Caco-2 (cell line): ENCODE results near the gene LMAN2L. TPM values are rescaled to one million over a fixed set of nuclear protein-coding genes. Genes with fewer than 3 reads are reported as not detected.

Experiments used
- BruUV-seq: library from RNA; stranded (reverse); fragments of 400-500 nt; replicated peaks from 2 replicates; lab custom pipeline; 2021; lab: Mats Ljungman, UMichigan
- CTCF ChIA-PET: fragments of 300-600 bp; sonication (Branson Sonifier 250); formaldehyde crosslinking; loops from one replicate; lab custom pipeline; 2022; ENCODE audit warnings: antibody characterized with exemption; lab: Charles Lee
- POLR2A ChIA-PET: fragments of 300-600 bp; sonication (Branson Sonifier 250); formaldehyde crosslinking; loops from one replicate; lab custom pipeline; 2022; ENCODE audit warnings: antibody characterized with exemption; lab: Charles Lee
- DNase-seq, 2 experiments: peaks; one replicate each; pipeline versions ENCODE4 v3.0.0 to v3.0.0-alpha.2; 2020 to 2022
- H3K27me3 ChIP-seq: replicated peaks from 2 replicates; pipeline ENCODE4 v1.6.0; 2011; ENCODE audit warnings: low read length; ENCODE audit not compliant: control insufficient read depth, insufficient read depth
- H3K36me3 ChIP-seq: 2 replicates; pipeline ENCODE4 v1.5.1; 2011; ENCODE audit warnings: low read length; ENCODE audit not compliant: control insufficient read depth, insufficient read depth
- H3K4me1 ChIP-seq: fragments of 250-450 bp; sonication (Bioruptor Pico); 2 replicates; pipeline ENCODE4 v1.5.1; 2020; ENCODE audit warnings: mild to moderate bottlenecking
- H3K4me3 ChIP-seq: 2 replicates; pipeline ENCODE4 v1.5.1; 2011; ENCODE audit warnings: low read depth, mild to moderate bottlenecking, control low read depth, low read length
- H3K9me3 ChIP-seq: fragments of 250-450 bp; sonication (Bioruptor Pico); 2 replicates; pipeline ENCODE4 v1.5.1; 2020; ENCODE audit warnings: mild to moderate bottlenecking, moderate library complexity
- H3K27ac Mint-ChIP-seq: one replicate; pipeline ENCODE4 v1.8.0; 2022; ENCODE audit warnings: mixed read lengths; ENCODE audit not compliant: unreplicated experiment
- H3K27me3 Mint-ChIP-seq: one replicate; pipeline ENCODE4 v1.8.0; 2022; ENCODE audit warnings: mixed read lengths; ENCODE audit not compliant: insufficient read depth, unreplicated experiment
- H3K36me3 Mint-ChIP-seq: one replicate; pipeline ENCODE4 v1.8.0; 2022; ENCODE audit warnings: mild to moderate bottlenecking, mixed read lengths; ENCODE audit not compliant: insufficient read depth, unreplicated experiment
- H3K4me1 Mint-ChIP-seq: one replicate; pipeline ENCODE4 v1.8.0; 2022; ENCODE audit warnings: low read depth, mixed read lengths; ENCODE audit not compliant: unreplicated experiment
- H3K4me3 Mint-ChIP-seq: one replicate; pipeline ENCODE4 v1.8.0; 2022; ENCODE audit warnings: mild to moderate bottlenecking, moderate library complexity, mixed read lengths; ENCODE audit not compliant: unreplicated experiment
- H3K9me3 Mint-ChIP-seq: one replicate; pipeline ENCODE4 v1.8.0; 2022; ENCODE audit warnings: mixed read lengths; ENCODE audit not compliant: unreplicated experiment
- CTCF ChIP-seq, 2 experiments: fragments of 200-600 bp in 1 of 2; IDR thresholded peaks; 1 replicate in 1 of 2; 2 replicates in 1 of 2; pipeline versions ENCODE4 v1.5.1 to v1.8.0; 2011 to 2022; ENCODE audit warnings: antibody characterized with exemption in 1 of 2, control low read depth in 1 of 2, inconsistent platforms in 1 of 2, low read depth in 1 of 2, low read length in 1 of 2, mild to moderate bottlenecking in 1 of 2, moderate library complexity in 1 of 2; ENCODE audit not compliant: insufficient read depth in 1 of 2, severe bottlenecking in 1 of 2, unreplicated experiment in 1 of 2
- intact Hi-C: fragments of 100-400 bp; cut with micrococcal nuclease; formaldehyde crosslinking; loops from one replicate; pipeline ENCODE4 v1.10.0; 2022; ENCODE audit not compliant: unreplicated experiment
- total RNA-seq: library from RNA; stranded (reverse); gene quantifications from 2 replicates; pipeline ENCODE4 v1.2.3, GENCODE V29; 2022

LMAN2L gene
- total RNA-seq, 1 experiment from 2014 or later = 27.4 TPM

GRCh38 chr2:96700086-96700485, 39.8 kb downstream of the LMAN2L start:
- Mint-ChIP-seq H3K9me3 (no peaks in the 10 kb centered on the region), H3K27me3 (no peaks in the 10 kb centered on the region), H3K4me3 (no peak overlapping the region), H3K36me3 (peaks cover 12% of the 10 kb centered on the region), H3K27ac (no peak overlapping the region), H3K4me1 (no peaks in the 10 kb centered on the region)
- ChIA-PET CTCF (no interaction called here), POLR2A (no interaction called here)
- no peak overlapping the region for H3K4me3 ChIP-seq
- H3K36me3 ChIP-seq = no peaks in the 10 kb centered on the region
- no TSS peak for BruUV-seq
- intact Hi-C loops = no loop called here
- no peaks in the 10 kb centered on the region for H3K9me3 ChIP-seq
- H3K4me1 ChIP-seq = no peaks in the 10 kb centered on the region
- TF ChIP-seq CTCF (IDR thresholded peaks at IDR 0.05; ENCODE audit: insufficient read depth in 1 of 2, low read depth in 1 of 2, low read length in 1 of 2, severe bottlenecking in 1 of 2, unreplicated experiment in 1 of 2) = no peak
- DNase-seq = no peak
- H3K27me3 ChIP-seq = no peaks in the 10 kb centered on the region

GRCh38 chr2:96699621-96700020, 40.2 kb downstream of the LMAN2L start:
- H3K9me3 ChIP-seq = no peaks in the 10 kb centered on the region
- no peak for TF ChIP-seq CTCF (IDR thresholded peaks at IDR 0.05; ENCODE audit: insufficient read depth in 1 of 2, low read depth in 1 of 2, low read length in 1 of 2, severe bottlenecking in 1 of 2, unreplicated experiment in 1 of 2)
- ChIA-PET CTCF (no interaction called here), POLR2A (no interaction called here)
- no peak overlapping the region for H3K4me3 Mint-ChIP-seq
- no peak overlapping the region for H3K4me3 ChIP-seq
- no peaks in the 10 kb centered on the region for H3K27me3 Mint-ChIP-seq
- intact Hi-C loops = no loop called here
- H3K27me3 ChIP-seq = no peaks in the 10 kb centered on the region
- H3K36me3 ChIP-seq = no peaks in the 10 kb centered on the region
- H3K9me3 Mint-ChIP-seq = no peaks in the 10 kb centered on the region
- no peak for DNase-seq
- H3K36me3 Mint-ChIP-seq = peaks cover 8% of the 10 kb centered on the region
- BruUV-seq = no TSS peak
- no peak overlapping the region for H3K27ac Mint-ChIP-seq
- no peaks in the 10 kb centered on the region for H3K4me1 Mint-ChIP-seq
- no peaks in the 10 kb centered on the region for H3K4me1 ChIP-seq

- Mint-ChIP-seq H3K36me3 (peaks cover 2% of the 10 kb centered on the region), H3K27ac (no peak overlapping the region), H3K4me1 (no peaks in the 10 kb centered on the region), H3K27me3 (no peaks in the 10 kb centered on the region), H3K9me3 (no peaks in the 10 kb centered on the region), H3K4me3 (no peak overlapping the region)
- no peak for DNase-seq
- BruUV-seq = no TSS peak
- ChIA-PET CTCF (no interaction called here), POLR2A (no interaction called here)
- intact Hi-C loops = no loop called here
- TF ChIP-seq CTCF (IDR thresholded peaks at IDR 0.05; ENCODE audit: insufficient read depth in 1 of 2, low read depth in 1 of 2, low read length in 1 of 2, severe bottlenecking in 1 of 2, unreplicated experiment in 1 of 2) = no peak
- Histone ChIP-seq H3K36me3 (no peaks in the 10 kb centered on the region), H3K9me3 (no peaks in the 10 kb centered on the region), H3K4me3 (no peak overlapping the region), H3K27me3 (no peaks in the 10 kb centered on the region), H3K4me1 (no peaks in the 10 kb centered on the region)
Measured at GRCh38 chr2:96699021-96699420, 40.8 kb downstream of the LMAN2L start.
